Stimulated activated CD8-positive, alpha-beta memory T cell treated with anti-CD3 and anti-CD28 coated beads, Interleukin-15, amount 100 ng/mL, for 1 hour (primary cell): ENCODE results near the gene ASIC4.
A peak's percentile ranks its signal among the peaks of the same experiment; 100 is the strongest.

Experiments
- DNase-seq: peaks from one replicate; pipeline ENCODE4 v3.0.0-alpha.2; 2020; ENCODE audit warnings: low read depth

Gene ASIC4

GRCh38 chr2:219498280-219499057 is 15.8 kb upstream of the ASIC4 start, which contains the start of gene GMPPA:
Gene GMPPA (plus strand): TSS chr2:219498891. CDS start chr2:219499976, 1,085 bp downstream.
- peak; percentile 86 for DNase-seq

GRCh38 chr2:219499058-219499307 is 15.3 kb upstream of the ASIC4 start:
- DNase-seq = no peak

GRCh38 chr2:219499555-219499954 is 14.7 kb upstream of the ASIC4 start:
- no peak for DNase-seq

- DNase-seq = no peak
Measured at GRCh38 chr2:219500135-219500534, 14.1 kb upstream of the ASIC4 start.

- no peak for DNase-seq
Measured at GRCh38 chr2:219501849-219502248, 12.4 kb upstream of the ASIC4 start.

GRCh38 chr2:219502618-219503017 is 11.7 kb upstream of the ASIC4 start:
- no peak for DNase-seq

GRCh38 chr2:219505585-219505984 is 8.7 kb upstream of the ASIC4 start:
- DNase-seq = no peak

- no peak for DNase-seq
Measured at GRCh38 chr2:219506153-219506801, 8.0 kb upstream of the ASIC4 start.

- DNase-seq = no peak
Measured at GRCh38 chr2:219506802-219507526, 7.3 kb upstream of the ASIC4 start.

GRCh38 chr2:219507581-219508443 is 6.5 kb upstream of the ASIC4 start:
- no peak for DNase-seq

- DNase-seq = no peak
Measured at GRCh38 chr2:219508444-219508734, 5.9 kb upstream of the ASIC4 start.

GRCh38 chr2:219508971-219509779 is 5.1 kb upstream of the ASIC4 start:
- DNase-seq = no peak

- DNase-seq = peak; percentile 18
Measured at GRCh38 chr2:219509780-219510511, 4.3 kb upstream of the ASIC4 start.

GRCh38 chr2:219510512-219511135 is 3.7 kb upstream of the ASIC4 start:
- DNase-seq = no peak

GRCh38 chr2:219511547-219512325 is 2.5 kb upstream of the ASIC4 start:
- DNase-seq = no peak

- DNase-seq = no peak
Measured at GRCh38 chr2:219512524-219513216, 1.6 kb upstream of the ASIC4 start.

GRCh38 chr2:219513787-219514186 is 495 bp upstream of the ASIC4 start:
- no peak for DNase-seq

GRCh38 chr2:219514836-219515235 is 554 bp downstream of the ASIC4 start:
- no peak for DNase-seq
